NCI-H128 (cell line): Measurements from ENCODE around the gene C10orf120.

Experiments
- DNase-seq: peaks from one replicate; lab custom pipeline; 2025; ENCODE audit not compliant: unreplicated experiment; lab: John Stamatoyannopoulos, UW

C10orf120 gene

GRCh38 chr10:122703483-122704448, 4.1 kb upstream of the C10orf120 start:
- DNase-seq: peak; percentile 24

- DNase-seq: no peak
Measured at GRCh38 chr10:122702275-122702674, 2.6 kb upstream of the C10orf120 start.

- no peak for DNase-seq
Measured at GRCh38 chr10:122701652-122702051, 2.0 kb upstream of the C10orf120 start.

DNA sequence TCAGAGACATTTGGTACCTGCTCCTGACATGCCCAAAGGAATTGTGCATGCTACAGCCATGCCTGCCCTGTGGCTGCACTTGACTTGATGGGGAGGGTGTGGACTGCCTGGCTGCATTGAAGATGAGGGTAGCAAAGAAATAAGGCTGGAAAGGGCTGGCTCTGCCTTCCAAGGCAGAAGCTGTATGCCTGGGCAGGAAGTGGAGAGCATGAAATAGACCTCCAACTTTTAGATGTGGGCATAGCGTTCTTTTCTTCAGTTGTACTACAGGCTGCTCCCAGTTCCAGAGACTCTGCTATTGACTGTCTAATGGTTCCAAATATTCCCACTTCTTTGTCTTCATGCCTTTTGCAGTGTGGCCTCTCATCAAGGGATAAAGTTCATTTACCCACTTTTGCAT, 3.0 kb downstream of the C10orf120 start:
- no peak for DNase-seq

DNA sequence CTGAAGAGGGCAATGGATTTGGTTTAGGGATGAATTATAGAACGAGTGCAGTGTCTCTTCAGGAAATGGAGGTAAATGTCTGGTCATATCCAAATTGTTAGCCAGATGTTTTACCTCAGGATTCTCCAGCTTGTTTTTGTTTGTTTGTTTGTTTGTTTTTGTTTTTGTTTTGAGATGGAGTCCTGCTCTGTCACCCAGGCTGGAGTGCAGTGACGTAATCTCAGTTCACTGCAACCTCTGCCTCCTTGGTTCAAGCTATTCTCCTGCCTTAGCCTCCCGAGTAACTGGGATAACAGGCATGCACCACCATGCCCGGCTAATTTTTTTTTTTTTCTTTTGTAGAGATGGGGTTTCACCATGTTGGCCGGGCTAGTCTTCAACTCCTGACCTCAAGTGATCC, 6.9 kb downstream of the C10orf120 start:
- DNase-seq: no peak

DNA sequence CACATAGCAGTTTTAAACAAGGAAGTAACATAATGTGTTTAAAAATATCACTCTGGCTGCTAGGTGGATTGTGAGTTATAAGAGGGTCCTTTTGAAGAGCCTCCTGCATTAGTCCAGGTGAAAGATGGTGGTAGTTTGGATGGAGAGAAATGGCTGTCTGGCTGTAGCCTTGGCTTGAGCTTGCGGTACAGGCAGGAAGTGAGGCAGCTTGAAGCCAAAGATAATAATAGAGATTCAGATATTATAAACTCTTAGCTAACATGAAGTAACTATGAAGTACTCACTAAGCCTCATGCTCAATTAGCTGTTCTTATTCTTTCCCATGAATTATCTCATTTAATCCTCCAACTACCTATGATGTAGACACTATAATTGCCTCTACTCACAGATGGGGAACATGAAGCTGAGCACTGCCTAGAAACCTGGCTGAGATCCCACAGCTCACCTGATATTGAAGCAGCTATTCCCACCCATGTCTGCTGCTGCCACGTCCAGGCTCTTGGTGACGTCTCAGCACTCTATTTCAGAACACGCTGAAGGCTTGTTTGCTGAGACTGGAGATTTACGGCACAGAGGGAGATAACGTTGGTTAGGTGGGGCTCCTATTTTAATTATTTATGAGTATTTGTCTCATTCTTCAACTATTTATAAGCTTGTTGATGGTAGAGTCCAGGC, 10.4 kb downstream of the C10orf120 start:
- no peak for DNase-seq

- no peak for DNase-seq
Measured at GRCh38 chr10:122688293-122688989, 11.2 kb downstream of the C10orf120 start.

DNA sequence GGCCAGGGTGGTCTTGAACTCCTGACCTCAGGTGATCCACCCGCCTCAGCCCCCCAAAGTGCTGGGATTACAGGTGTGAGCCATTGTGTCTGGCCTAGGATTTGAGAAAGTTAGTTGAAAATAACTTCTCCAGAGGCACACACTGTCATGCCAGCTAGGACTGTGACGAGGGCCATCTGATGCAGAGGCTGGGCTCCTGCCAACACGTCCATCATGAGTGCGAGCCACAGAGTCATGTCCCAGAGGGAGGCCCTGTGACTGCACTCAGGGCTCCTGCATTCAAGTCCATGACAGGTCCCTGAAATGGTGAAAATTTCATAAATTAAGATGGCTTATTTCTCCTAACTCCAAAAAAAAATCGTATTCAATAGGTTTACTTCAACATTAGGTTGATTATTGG, 17.1 kb downstream of the C10orf120 start:
- no peak for DNase-seq

- DNase-seq: no peak
Measured at GRCh38 chr10:122678266-122678665, 21.4 kb downstream of the C10orf120 start.

DNA sequence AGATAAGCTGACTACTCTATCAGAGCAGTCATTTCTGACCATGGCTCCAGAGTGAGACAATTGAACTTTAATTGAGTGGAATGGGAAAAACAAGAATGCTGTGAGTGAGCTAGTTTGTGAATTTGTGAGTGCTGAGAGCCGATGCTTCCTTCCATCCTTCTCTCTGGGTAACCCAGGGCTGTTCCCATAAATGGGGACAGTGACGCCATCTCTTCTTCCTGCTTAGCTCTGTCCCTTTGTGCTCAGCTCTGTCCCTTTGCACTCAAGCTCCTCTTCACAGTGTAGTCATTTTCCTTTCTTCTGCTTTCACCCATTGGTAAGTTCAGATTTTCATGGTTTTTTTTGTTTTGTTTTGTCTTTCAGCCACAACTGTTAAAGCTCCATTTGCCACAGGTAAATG, 24.4 kb downstream of the C10orf120 start:
- DNase-seq: no peak

- no peak for DNase-seq
Measured at GRCh38 chr10:122674781-122675180, 24.9 kb downstream of the C10orf120 start.

DNA sequence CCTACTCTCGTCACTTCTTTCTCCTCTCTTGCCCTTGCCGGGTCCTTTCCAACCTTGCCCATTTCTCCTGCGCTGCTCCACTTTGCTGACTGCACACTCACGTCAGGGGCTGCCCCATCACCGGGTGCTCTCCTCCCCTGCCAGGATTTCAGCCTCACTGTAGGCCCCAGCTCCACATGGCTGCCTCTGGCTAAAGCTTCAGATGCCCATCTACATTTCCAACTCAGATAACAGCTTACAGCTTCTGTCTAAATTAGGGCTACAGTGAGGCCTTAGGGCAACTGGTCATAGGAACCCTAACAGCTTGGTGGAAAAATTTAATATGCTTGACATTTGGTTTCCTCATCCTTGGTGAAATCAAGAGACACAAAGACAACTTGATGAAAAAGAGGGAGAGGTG, 25.9 kb downstream of the C10orf120 start:
- no peak for DNase-seq

GRCh38 chr10:122673269-122673668, 26.4 kb downstream of the C10orf120 start:
- DNase-seq: no peak

DNA sequence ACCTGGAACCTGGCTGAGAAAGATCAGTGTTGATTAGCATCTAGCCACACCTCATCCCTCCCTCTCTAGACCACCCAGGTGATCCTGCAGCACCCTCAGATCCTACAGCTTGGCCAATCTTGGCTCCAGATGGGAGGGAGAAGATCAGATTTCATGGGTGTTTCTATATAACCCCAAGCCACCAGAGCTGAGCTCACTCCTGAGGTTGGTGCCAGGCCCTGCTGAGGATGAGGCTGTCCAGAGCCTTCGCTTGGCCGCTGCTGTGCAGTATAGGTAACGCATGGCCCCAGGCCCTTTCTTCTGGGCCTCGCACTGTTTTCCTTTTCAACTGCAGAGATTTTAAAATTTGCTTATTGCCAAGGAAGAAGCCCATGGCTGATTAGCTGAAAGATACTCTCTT, 27.0 kb downstream of the C10orf120 start:
- DNase-seq: no peak

- DNase-seq: no peak
Measured at GRCh38 chr10:122671355-122671754, 28.3 kb downstream of the C10orf120 start.

GRCh38 chr10:122669842-122670241, 29.8 kb downstream of the C10orf120 start:
- DNase-seq: no peak

DNA sequence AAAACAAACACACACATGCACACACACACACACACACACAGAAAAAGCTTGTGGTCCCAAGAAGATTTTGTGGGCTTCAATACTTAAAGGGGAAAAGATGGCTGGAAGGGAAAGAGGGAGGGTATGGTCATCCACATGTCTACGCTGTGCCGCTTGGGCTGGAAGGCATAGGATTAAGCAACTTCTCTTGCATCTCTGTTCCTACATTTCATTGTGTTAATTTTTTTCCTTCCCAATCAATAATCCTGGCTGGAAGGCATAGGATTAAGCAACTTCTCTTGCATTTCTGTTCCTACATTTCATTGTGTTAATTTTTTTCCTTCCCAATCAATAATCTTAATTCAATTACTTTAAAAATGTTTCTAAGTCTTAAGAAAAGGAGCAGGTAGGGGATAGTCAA, 30.6 kb downstream of the C10orf120 start:
- no peak for DNase-seq

- DNase-seq: no peak
Measured at GRCh38 chr10:122665946-122666345, 33.7 kb downstream of the C10orf120 start.

DNA sequence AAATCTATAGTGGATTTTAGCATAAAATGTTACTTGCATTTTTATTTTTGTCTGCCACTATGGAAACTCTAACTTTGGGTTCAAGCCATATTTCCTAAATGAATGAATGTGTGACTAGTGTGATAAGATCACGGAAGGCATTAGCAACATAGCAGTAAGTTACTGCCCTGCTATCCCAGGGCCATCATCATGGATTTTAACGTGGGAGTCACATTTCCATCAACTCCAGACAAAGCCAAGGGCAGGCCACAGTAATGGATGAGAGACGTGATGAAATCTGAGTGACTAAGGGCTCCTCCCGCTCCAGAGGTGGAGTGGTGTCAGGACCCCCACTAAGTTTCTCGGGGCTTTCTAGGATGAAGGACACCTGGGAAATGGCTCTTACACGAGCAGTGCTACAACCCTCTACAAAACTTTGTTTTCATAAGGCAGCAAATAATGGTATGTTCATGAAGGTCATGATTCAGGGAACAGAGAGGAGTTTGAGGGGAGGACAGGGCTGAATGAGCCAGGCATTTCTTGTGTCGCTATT, 34.3 kb downstream of the C10orf120 start:
- no peak for DNase-seq

DNA sequence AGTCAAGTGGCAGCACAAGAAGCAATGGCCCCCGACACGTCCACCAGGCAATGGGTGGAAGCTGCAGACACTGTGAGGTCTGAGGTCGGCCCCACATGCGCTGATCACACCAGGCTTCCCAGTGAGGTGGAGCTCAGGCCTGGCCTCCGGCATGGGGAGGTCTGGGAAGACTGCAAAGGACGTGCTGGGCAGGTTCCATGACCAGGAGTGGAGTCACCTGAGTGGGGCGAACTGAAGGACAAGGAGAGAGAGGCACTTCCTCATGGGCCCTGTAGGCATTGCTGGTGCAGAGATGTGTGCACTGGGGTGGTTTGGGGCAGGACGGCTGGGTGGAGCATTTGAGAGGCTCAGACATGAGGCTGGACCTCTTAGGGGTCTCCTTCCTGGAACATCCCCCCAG, 35.1 kb downstream of the C10orf120 start:
- DNase-seq: no peak

DNA sequence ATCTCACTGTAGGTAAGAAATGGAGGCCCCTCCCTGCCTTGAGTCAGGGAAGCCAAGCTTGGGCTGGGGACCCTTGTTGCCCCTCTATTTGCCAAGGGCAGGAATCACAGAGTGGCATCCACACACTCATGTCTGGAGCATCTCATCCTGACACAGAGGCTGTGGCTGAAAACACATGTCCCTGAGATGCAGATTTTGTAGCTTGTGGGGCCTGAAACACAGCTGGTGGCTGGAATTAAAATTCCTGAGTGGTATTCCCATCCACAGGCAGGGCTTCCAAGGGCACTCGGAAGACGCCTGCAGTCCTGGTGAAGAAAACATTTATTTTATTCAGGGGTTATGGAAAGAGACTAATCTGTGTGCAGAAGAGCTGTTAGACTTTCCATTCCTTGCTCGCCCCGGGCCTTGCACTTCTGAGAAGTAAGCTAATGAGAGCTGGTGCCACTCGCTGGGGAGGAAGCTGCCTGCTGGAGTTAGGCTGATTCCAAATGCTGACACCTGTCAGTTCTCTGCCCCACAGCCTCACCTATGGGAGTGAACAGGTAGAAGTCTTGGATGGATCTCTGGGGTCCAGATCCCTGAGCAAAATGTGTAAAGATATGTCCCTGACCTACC, 36.0 kb downstream of the C10orf120 start:
- DNase-seq: no peak
